Esophagus (tissue), 2 donors: Measurements from ENCODE around the gene RCVRN. TPM values are rescaled to one million over a fixed set of nuclear protein-coding genes. Genes with fewer than 3 reads are reported as not detected.

Source experiments
- H3K27ac ChIP-seq, 2 donors: one replicate each; pipeline ENCODE4 v1.5.1; 2013; ENCODE audit warnings: low read depth in 2 of 2, mild to moderate bottlenecking in 2 of 2, inconsistent platforms in 1 of 2, low read length in 1 of 2, moderate library complexity in 1 of 2
- H3K27me3 ChIP-seq, 2 donors: one replicate each; pipeline ENCODE4 v1.6.1; 2013; ENCODE audit warnings: low read length in 2 of 2, control low read depth in 1 of 2, mild to moderate bottlenecking in 1 of 2; ENCODE audit not compliant: insufficient read depth in 2 of 2, control insufficient read depth in 1 of 2
- H3K36me3 ChIP-seq, 2 donors: one replicate each; pipeline ENCODE4 v1.6.1; 2013; ENCODE audit warnings: low read length in 1 of 2; ENCODE audit not compliant: control insufficient read depth in 2 of 2, insufficient read depth in 2 of 2
- H3K4me1 ChIP-seq, 2 donors: one replicate each; pipeline ENCODE4 v1.6.1; 2013; ENCODE audit warnings: low read length in 1 of 2; ENCODE audit not compliant: control insufficient read depth in 2 of 2, insufficient read depth in 2 of 2
- H3K4me3 ChIP-seq, 2 donors: one replicate each; pipeline ENCODE4 v1.5.1; 2013; ENCODE audit warnings: low read length in 2 of 2, mild to moderate bottlenecking in 2 of 2, low read depth in 1 of 2, moderate library complexity in 1 of 2
- H3K9me3 ChIP-seq, 2 donors: one replicate each; pipeline ENCODE4 v1.6.1; 2013; ENCODE audit warnings: mild to moderate bottlenecking in 2 of 2, low read depth in 1 of 2, low read length in 1 of 2, moderate library complexity in 1 of 2; ENCODE audit not compliant: control insufficient read depth in 2 of 2, insufficient read depth in 1 of 2
- WGBS, 2 donors: extraction: QIAGEN DNeasy Blood & Tissue Kit; methylation state at CpG; one replicate each; pipeline ENCODE4 v1.1.7; 2013; 5-methylcytosine and 5-hydroxymethylcytosine counted together
- polyA plus RNA-seq, 2 donors: library from polyadenylated mRNA; stranded (reverse); fragments of 200-250 nt; gene quantifications; one replicate each; pipeline ENCODE4 v1.2.3, GENCODE V29; 2013
- donor health status: healthy with polysubstance abuse.
- donor health status: Bipolar disorder and iron deficiency.

Gene RCVRN
- polyA plus RNA-seq, 2 donors: 0.01 to 0.18 TPM

DNA sequence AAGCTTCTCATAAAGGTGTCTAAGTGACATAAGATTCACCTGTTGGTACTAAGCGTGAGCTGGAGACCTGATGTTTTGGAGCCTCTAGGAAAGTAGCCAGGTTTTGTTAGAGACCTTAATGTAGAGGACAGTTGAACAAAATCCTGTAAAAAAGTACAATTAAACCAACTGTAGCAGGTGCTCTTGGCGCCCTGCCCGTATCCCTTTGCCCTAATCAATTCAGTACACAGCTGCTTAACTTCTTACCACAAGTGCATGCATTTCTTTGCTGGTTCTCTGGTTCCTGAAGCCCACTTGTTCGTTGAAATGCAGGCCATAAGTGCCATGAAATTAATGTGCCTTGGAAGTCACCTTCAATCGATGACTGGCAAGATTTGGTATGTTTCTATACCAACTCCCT is 54.9 kb downstream of the RCVRN start:
- Histone ChIP-seq H3K9me3 (no peaks in the 10 kb centered on the region), H3K4me1 (no peaks in the 10 kb centered on the region), H3K27ac (no peak overlapping the region), H3K36me3 (no peaks in the 10 kb centered on the region), H3K4me3 (no peak overlapping the region), H3K27me3 (no peaks in the 10 kb centered on the region)
- WGBS, 2 donors: 79 to 86% methylated on average over 5 of the region's 5 CpGs

Other genes starting within 250 kb of the RCVRN start
- gene DHRS7C, start 113.7 kb downstream of the RCVRN start, polyA plus RNA-seq: under 1 TPM in 1 of 2 donors, not detected in 1; 0.05 TPM
- gene GSG1L2, start 83.2 kb downstream of the RCVRN start, polyA plus RNA-seq: not detected
- under 1 TPM; 0.15 to 0.18 TPM for gene GLP2R, start 79.3 kb downstream of the RCVRN start, polyA plus RNA-seq